GM12874 (cell line): Measurements from ENCODE around the gene FOCAD.

ENCODE experiments used
- CTCF ChIP-seq: IDR thresholded peaks from 2 replicates; pipeline ENCODE4 v1.5.1; 2011; ENCODE audit warnings: low read depth, mild to moderate bottlenecking, control low read depth, low read length, moderate library complexity; ENCODE audit not compliant: insufficient read depth

The FOCAD gene

GRCh38 chr9:21042466-21042865 lies 358.4 kb downstream of the FOCAD start:
- TF ChIP-seq CTCF, result no peak

- TF ChIP-seq CTCF, result no peak
Observed at GRCh38 chr9:21043841-21044240, 359.8 kb downstream of the FOCAD start.
